Muscle of leg (tissue), 11 donors: ENCODE results near the gene PSAP. TPM values are rescaled to one million over a fixed set of nuclear protein-coding genes. Genes with fewer than 3 reads are reported as not detected.

Experiments used
- DNase-seq: peaks from one replicate; pipeline ENCODE4 v3.0.0; 2013
- H3K27ac ChIP-seq: one replicate; pipeline ENCODE4 v1.5.1; 2013; ENCODE audit warnings: mild to moderate bottlenecking, low read length, control low read depth
- H3K27me3 ChIP-seq: one replicate; pipeline ENCODE4 v1.6.1; 2013; ENCODE audit warnings: low read length; ENCODE audit not compliant: control insufficient read depth, insufficient read depth
- H3K36me3 ChIP-seq: one replicate; pipeline ENCODE4 v1.6.1; 2013; ENCODE audit warnings: low read length; ENCODE audit not compliant: control insufficient read depth, insufficient read depth
- H3K4me1 ChIP-seq: one replicate; pipeline ENCODE4 v1.6.1; 2013; ENCODE audit warnings: low read length; ENCODE audit not compliant: control insufficient read depth, insufficient read depth
- H3K4me3 ChIP-seq: one replicate; pipeline ENCODE4 v1.5.1; 2013; ENCODE audit warnings: low read length, control low read depth
- H3K9me3 ChIP-seq: replicated peaks from 2 replicates; pipeline ENCODE4 v1.6.1; 2013; ENCODE audit warnings: low read depth, low read length; ENCODE audit not compliant: control insufficient read depth
- WGBS: methylation state at CpG from one replicate; pipeline ENCODE4 v1.1.5; 2013; ENCODE audit warnings: missing lambda C conversion rate; ENCODE audit not compliant: insufficient coverage; 5-methylcytosine and 5-hydroxymethylcytosine counted together
- polyA plus RNA-seq, 8 donors: library from polyadenylated mRNA; unstranded; fragments of 120-200 nt; gene quantifications; one replicate each; pipeline versions ENCODE4 v1.2.1 to v1.2.3, GENCODE V29; 2013; ENCODE audit warnings: inconsistent platforms in 1 of 8, low replicate concordance in 1 of 8; ENCODE audit not compliant: insufficient read length in 8 of 8, insufficient read depth in 1 of 8
- total RNA-seq: library from RNA; stranded (reverse); fragments of 120-200 nt; gene quantifications from one replicate; pipeline ENCODE4 v1.2.4, GENCODE V29; 2013

PSAP gene
- total and polyA plus RNA-seq, 9 donors: 414 to 581 (median 478) TPM

DNA sequence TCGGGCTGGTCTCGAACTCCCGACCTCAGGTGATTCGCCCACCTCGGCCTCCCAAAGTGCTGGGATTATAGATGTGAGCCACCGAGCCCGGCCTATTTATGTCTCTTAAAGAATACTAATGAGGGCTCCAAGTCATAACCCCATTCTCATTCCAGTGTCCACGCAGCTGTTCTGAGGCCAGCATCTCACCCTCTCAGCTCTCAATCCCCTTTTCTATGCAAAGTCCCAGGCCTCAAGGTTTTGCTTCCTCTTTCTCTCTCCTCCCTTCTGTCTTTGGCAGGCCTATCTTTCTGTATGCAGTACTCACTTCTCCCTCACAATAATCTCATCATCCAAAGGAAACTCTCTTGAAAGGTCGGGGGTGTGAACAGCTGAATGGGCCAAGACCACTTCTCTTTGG, 49.7 kb downstream of the PSAP start:
- Histone ChIP-seq H3K27ac (no peak overlapping the region), H3K4me3 (no peak overlapping the region), H3K36me3 (no peaks in the 10 kb centered on the region), H3K27me3 (peaks cover 6% of the 10 kb centered on the region), H3K9me3 (no peaks in the 10 kb centered on the region), H3K4me1 (peaks cover 3% of the 10 kb centered on the region)
- no peak for DNase-seq
- WGBS: 87% methylated on average over 7 of the region's 9 CpGs

DNA sequence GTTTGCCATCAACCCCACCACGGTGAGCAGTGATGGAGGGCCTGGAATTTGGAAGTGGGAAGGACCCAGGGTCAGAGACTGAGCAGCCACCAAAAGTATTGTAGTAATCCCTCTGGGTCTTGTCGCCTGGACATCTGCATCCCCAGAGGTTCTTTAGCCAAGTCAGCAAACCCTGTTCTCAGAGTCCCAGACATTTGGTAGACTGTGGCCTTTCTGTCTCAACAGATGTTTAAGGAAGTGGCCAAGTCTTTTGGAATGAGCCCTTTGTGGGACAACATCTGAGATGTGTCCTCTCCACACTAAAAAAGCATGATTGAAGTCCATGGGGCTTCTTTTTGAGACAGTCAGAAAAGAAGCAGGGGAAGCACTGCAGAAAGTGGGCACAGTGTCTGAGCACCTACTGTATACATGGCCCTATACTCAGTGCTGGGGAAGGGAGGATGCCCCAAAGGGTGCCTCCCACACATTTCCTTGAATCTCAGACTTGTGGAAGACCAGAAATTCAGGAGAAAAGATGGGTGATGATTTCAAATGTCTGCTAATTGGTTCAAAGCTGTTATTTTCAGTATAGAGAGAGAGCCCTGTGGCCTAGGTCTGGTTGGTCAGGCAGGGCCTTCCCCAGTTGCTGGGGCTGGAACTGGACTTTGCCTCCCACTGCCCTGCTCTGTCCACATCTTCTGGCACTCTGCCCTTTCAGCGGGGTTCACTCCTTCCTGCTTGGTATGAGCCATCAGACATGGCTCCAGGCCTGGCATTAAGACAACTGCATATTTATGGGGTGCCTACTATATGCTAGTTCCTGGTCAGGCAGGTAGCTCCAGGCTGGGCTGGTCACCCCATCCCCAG, 51.2 kb downstream of the PSAP start:
- no peaks in the 10 kb centered on the region for H3K27me3 ChIP-seq
- no peaks in the 10 kb centered on the region for H3K4me1 ChIP-seq
- no peak overlapping the region for H3K27ac ChIP-seq
- 90% methylated on average over 2 of the region's 3 CpGs for WGBS
- H3K9me3 ChIP-seq: no peaks in the 10 kb centered on the region
- no peaks in the 10 kb centered on the region for H3K36me3 ChIP-seq
- DNase-seq: no peak
- no peak overlapping the region for H3K4me3 ChIP-seq

DNA sequence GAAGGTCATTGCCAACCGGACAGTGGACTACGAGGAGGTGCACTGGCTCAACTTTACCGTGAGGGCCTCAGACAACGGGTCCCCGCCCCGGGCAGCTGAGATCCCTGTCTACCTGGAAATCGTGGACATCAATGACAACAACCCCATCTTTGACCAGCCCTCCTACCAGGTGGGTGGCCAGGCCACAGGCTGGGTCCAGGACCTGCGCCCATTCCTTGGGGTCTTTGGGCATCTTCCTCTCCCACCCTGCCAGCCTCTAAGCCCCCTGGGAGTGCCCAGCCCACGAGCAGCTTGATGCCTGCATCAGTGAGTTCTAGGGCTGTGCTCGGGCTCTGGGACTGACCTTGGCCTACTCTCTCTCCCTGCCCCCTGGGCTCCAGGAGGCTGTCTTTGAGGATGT, 51.9 kb downstream of the PSAP start:
- Histone ChIP-seq H3K36me3 (no peaks in the 10 kb centered on the region), H3K9me3 (no peaks in the 10 kb centered on the region), H3K4me3 (no peak overlapping the region), H3K4me1 (no peaks in the 10 kb centered on the region), H3K27ac (no peak overlapping the region), H3K27me3 (no peaks in the 10 kb centered on the region)
- WGBS: 75% methylated on average over 4 of the region's 10 CpGs
- DNase-seq: no peak

- 74% methylated on average over 4 of the region's 6 CpGs for WGBS
These were observed 52.8 kb downstream of the PSAP start for GRCh38 chr10:71798308-71798624.

DNA sequence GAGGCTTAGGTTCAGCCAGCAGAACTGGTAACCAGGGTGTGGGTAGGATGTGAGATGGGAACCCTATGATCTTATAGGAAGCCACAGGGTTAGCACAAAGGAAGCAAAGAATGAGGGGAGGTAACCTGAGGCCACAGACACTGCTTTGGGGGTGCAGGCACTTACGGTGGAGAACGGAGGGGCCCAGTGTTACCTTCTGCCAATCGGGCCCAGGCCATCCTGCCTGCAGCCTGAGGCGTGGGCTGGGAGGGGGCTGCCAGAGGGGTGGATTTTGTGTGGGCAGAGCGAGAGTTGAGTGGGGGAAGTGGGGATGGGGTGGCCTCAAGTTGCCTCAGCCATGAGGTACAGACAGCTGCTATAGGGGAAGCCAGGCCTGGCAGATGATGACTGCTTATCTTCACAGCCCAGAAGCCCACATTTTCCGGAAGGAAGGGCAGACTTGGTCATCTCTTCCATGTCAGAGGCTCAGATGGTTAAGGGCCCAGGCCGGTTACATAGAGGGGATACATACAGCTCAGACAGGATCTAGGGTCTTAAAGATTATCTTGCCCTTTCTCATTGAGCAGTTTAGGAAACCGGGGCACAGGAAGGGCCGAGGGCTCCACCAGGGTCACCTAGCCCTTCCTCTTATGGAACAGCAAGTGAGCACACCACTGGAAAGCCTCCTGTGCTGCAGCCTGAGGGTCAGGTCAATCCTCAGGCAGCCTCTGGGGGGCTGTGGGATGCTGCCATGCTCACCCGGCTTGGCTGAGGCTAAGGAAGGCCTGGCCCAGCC, 53.3 kb downstream of the PSAP start:
- Histone ChIP-seq H3K36me3 (no peaks in the 10 kb centered on the region), H3K4me1 (no peaks in the 10 kb centered on the region), H3K27ac (no peak overlapping the region), H3K9me3 (no peaks in the 10 kb centered on the region), H3K27me3 (peaks cover 2% of the 10 kb centered on the region), H3K4me3 (no peak overlapping the region)
- WGBS: 75% methylated on average over 9 of the region's 10 CpGs
- DNase-seq: no peak

More at GRCh38 chr10:71798308-71798624, 52.8 kb downstream of the PSAP start:
- Histone ChIP-seq H3K4me1 (no peaks in the 10 kb centered on the region), H3K27me3 (no peaks in the 10 kb centered on the region), H3K9me3 (no peaks in the 10 kb centered on the region), H3K36me3 (no peaks in the 10 kb centered on the region), H3K4me3 (no peak overlapping the region), H3K27ac (no peak overlapping the region)
- DNase-seq: no peak

- H3K4me1 ChIP-seq: no peaks in the 10 kb centered on the region
- no peaks in the 10 kb centered on the region for H3K9me3 ChIP-seq
- H3K27me3 ChIP-seq: peaks cover 2% of the 10 kb centered on the region
- DNase-seq: no peak
- H3K36me3 ChIP-seq: no peaks in the 10 kb centered on the region
- H3K27ac ChIP-seq: no peak overlapping the region
- H3K4me3 ChIP-seq: no peak overlapping the region
- 75% methylated on average over 4 of the region's 7 CpGs for WGBS
These were observed 54.2 kb downstream of the PSAP start for GRCh38 chr10:71796749-71797405.

DNA sequence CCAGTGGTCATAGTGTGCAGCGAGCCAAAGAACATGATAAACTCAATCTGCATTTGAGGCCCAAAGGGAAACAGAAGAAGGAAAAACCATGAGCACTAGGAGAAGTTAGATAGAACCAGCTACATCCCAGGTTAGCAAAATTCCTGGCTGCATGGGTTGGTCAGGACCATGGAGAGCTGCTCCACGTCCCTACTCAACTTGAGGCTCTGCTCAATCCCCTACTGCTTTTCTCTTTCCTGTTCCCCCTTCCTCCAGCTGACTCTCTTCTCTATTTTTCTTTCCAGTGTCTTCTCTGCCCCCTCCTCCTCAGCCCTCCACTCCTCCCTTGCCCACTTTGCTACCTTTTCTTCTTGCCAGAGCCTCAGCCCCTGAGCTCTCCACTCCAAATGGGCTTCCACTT, 55.8 kb downstream of the PSAP start:
- H3K36me3 ChIP-seq: no peaks in the 10 kb centered on the region
- peak; percentile 57 for DNase-seq
- 29% methylated on average over 2 of the region's 2 CpGs for WGBS
- H3K4me3 ChIP-seq: no peak overlapping the region
- H3K9me3 ChIP-seq: no peaks in the 10 kb centered on the region
- H3K27ac ChIP-seq: no peak overlapping the region
- no peaks in the 10 kb centered on the region for H3K4me1 ChIP-seq
- peaks cover 2% of the 10 kb centered on the region for H3K27me3 ChIP-seq

GRCh38 chr10:71790749-71791440, 60.2 kb downstream of the PSAP start:
- no peak overlapping the region for H3K4me3 ChIP-seq
- H3K4me1 ChIP-seq: no peaks in the 10 kb centered on the region
- H3K27ac ChIP-seq: no peak overlapping the region
- WGBS: 83% methylated on average over 12 of the region's 17 CpGs
- no peaks in the 10 kb centered on the region for H3K36me3 ChIP-seq
- H3K27me3 ChIP-seq: peaks cover 2% of the 10 kb centered on the region
- no peaks in the 10 kb centered on the region for H3K9me3 ChIP-seq
- DNase-seq: no peak

DNA sequence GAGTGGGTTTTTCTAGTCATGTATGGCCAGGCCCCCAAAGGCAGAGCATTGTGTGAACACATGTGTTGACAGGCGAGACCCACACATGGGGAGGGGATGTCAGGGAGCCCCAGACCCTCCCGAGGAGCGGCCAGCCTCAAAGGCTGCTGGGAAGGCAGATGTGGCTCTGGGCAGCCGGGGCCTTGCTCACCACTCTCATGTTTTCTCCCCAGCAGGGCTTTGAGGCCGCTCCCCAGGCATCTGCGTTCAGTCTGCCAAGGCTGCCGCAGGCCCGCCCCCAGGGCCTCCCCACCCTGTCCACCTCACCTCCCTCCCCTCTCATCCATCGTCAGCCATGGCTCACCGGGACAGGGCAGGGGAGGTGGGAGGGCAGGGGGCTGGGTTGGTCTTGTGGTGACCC, 61.2 kb downstream of the PSAP start:
- WGBS: 45% methylated on average over 4 of the region's 10 CpGs
- Histone ChIP-seq H3K4me3 (no peak overlapping the region), H3K36me3 (no peaks in the 10 kb centered on the region), H3K9me3 (no peaks in the 10 kb centered on the region), H3K4me1 (no peaks in the 10 kb centered on the region), H3K27me3 (peaks cover 2% of the 10 kb centered on the region), H3K27ac (no peak overlapping the region)
- no peak for DNase-seq

DNA sequence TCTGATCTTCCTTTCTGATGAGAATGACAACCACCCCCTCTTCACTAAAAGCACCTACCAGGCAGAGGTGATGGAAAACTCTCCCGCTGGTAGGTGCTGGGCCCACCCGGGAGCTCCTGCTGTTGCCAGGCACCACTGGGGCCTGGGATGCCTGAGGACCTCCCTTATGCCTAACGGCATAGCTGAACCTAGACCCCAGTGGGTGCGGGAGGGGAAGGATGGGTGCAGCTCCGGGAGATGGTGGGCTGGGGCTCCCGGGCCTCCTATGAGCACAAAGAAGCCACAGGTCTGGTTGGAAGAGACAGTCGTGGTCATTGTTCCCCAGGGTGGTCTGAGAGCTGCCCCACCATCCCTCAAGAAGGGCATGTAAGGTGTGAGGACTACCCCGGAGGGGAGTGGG, 62.1 kb downstream of the PSAP start:
- no peaks in the 10 kb centered on the region for H3K9me3 ChIP-seq
- 86% methylated on average over 6 of the region's 8 CpGs for WGBS
- H3K36me3 ChIP-seq: no peaks in the 10 kb centered on the region
- H3K4me1 ChIP-seq: no peaks in the 10 kb centered on the region
- H3K4me3 ChIP-seq: no peak overlapping the region
- no peak for DNase-seq
- no peak overlapping the region for H3K27ac ChIP-seq
- peaks cover 2% of the 10 kb centered on the region for H3K27me3 ChIP-seq
